Measurements from ENCODE around the gene MFRP.

MFRP gene

DNA sequence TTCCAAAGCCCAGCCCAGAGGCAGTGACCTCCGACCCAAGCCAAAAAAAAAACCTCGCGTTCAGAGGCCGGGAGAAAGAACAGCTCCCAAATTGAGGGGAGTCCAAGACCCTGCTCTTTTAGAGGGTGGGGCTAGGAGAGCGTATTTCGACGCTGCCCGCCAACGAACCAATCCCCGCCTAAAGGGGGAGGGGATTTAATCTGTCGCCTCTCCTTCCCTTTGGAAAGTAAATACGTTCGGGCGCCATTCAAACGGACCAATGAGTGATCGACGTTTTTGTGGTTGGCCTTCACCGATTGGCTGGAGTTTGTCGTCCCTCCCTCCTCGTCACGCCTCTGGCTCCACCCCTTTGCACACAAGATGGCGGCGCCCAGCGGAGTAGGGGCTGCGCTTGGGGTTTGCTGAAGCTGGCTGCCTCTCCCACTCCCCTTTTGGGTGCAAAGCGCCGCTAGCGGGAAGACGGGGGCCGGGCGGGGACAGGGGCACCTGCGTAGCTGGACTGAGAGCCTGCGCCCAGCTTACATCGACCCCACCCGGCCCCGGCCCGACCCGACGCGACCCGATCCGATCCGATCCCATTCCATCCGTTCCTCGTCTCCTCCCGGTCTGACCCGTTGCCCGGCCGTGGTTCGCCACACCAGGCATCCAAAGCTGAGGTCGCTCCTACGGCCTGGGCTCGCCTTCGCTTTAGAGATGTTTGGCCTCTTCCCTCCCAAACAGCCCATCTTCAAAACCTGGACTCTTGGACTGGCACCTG, 12.2 kb downstream of the MFRP start, which contains the start of gene RNF26:
RNF26 (plus strand) TSS at position 354 of the 757 bp plus-strand sequence. CDS start 596 bp downstream, outside the sequence.
- TF ChIP-seq, protein P1, sequence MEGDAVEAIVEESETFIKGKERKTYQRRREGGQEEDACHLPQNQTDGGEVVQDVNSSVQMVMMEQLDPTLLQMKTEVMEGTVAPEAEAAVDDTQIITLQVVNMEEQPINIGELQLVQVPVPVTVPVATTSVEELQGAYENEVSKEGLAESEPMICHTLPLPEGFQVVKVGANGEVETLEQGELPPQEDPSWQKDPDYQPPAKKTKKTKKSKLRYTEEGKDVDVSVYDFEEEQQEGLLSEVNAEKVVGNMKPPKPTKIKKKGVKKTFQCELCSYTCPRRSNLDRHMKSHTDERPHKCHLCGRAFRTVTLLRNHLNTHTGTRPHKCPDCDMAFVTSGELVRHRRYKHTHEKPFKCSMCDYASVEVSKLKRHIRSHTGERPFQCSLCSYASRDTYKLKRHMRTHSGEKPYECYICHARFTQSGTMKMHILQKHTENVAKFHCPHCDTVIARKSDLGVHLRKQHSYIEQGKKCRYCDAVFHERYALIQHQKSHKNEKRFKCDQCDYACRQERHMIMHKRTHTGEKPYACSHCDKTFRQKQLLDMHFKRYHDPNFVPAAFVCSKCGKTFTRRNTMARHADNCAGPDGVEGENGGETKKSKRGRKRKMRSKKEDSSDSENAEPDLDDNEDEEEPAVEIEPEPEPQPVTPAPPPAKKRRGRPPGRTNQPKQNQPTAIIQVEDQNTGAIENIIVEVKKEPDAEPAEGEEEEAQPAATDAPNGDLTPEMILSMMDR (conservative IDR thresholded peaks at IDR 0.05; ENCODE audit: low read depth, low read length): no peak
- H3K4me3 ChIP-seq (ENCODE audit: low read depth, low read length): peak within 1 kb of the TSS; percentile 86
- DNase-seq (ENCODE audit: low read depth): peak; percentile 99

DNA sequence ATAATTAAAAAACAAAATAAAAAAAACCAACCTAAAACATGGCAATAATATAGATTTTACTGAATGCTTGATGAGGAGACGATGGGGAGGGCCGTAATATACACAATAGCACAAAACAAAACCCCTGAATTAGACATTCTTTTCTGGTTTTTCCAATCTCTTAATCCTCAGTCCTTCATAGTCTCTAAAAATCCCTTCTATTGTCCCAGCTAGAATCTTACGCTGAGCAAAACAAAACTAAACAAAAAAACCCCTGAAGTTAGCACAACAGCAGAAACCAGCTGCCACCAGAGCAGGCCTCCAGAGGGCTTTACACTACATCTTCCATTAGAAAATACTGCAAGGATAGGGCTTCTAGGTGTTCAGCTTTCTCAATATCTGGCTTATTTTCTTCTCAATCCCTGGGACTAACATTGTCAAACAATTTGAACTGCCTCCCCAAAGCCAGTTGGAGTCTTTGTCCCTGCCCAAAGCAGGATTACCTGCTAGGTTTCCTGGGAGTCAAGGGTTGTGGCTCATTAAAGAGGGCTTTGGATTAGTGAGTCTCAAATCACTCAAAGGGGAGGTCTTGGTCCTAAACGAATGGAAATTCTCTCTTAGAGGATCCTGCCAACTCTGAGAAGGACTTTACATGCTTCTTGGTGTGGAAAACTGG, 14.3 kb downstream of the MFRP start:
- no peak for DNase-seq (ENCODE audit: low read depth)
- TF ChIP-seq, protein P1 (conservative IDR thresholded peaks at IDR 0.05; ENCODE audit: low read depth, low read length): no peak
- no peak overlapping the region for H3K4me3 ChIP-seq (ENCODE audit: low read depth, low read length)

DNA sequence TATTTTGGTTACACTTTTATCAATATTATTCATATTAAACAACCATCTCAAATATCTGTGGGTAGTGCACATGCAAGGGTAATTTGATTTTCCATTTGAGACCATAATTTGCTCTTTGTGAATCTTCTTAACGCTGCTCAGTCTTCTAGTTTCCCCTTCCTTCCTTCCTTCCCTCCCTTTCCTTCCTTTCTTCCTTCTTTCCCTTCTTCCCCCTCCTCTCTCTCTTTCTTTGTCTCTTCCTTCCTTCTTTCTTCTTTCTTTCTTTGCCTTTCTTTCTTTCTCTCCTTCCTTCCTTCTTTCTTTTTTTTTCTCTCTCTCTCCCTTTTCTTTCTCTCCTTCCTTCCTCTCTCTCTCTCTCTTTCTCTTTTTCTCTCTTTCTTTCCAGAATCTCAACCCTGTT, 16.3 kb downstream of the MFRP start:
- TF ChIP-seq, protein P1 (conservative IDR thresholded peaks at IDR 0.05; ENCODE audit: low read depth, low read length): no peak
- no peak overlapping the region for H3K4me3 ChIP-seq (ENCODE audit: low read depth, low read length)
- DNase-seq (ENCODE audit: low read depth): no peak

DNA sequence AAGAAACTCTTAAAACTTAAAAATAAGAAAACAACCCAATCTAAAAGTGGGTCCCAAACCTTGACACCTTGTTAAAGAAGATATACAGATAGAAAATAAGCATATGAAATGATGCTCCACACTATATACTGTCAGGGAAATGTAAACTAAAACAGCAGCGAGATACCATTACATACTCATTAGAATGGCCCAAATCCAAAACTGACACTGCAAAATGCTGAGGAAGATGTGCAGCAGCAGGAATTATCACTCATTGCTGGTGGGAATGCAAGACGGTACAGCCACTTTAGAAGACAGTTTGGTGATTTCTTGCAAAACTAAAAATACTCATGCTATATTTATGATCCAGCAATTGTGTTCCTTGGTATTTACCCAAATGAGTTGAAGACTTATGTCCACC, 17.2 kb downstream of the MFRP start:
- H3K4me3 ChIP-seq (ENCODE audit: low read depth, low read length): no peak overlapping the region
- DNase-seq (ENCODE audit: low read depth): no peak
- TF ChIP-seq, protein P1 (conservative IDR thresholded peaks at IDR 0.05; ENCODE audit: low read depth, low read length): no peak

DNA sequence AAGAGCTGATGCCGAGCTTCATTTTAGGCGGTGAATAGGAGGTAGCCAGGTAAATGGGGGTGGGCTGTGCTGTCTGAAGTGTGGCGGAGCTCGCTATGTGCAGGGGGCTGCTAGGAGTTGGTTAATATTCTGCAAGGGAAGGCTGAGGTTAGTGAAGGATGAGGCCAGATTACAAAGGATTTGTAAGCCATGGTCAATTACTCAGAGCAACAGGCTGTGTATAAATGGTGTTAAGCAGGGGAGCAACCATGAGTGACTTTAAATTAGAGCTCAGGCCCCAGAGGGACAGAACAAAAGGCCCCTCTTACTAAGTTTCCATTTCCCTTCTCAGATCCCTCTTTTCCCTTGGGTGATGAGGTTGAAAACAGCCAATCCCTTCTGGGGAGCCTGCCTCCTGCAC, 22.3 kb downstream of the MFRP start:
- TF ChIP-seq, protein P1 (conservative IDR thresholded peaks at IDR 0.05; ENCODE audit: low read depth, low read length): no peak
- DNase-seq (ENCODE audit: low read depth): no peak

DNA sequence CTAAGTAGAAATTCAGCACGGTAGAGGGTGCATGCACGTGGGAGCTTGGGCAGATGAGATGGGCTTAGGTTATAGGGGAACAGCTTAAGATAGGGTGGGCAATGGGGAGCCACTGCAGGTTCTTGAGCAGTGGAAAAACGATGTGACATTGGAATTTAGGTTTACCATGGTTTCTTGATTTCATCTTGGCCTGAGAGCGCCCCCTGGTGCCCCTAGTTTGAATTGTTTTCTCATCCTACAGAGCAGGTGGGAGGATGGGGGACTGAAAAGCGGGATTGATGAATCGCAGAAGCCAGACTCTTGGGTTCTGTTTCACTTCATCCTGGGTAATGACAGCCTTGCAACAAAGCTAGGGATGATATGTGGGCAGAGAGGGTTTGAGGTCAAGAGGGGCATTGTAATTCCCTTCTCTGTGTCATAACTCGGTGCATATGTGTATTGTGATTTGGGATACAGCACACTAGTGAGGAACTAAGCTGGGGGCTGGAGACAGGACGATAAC, 22.9 kb downstream of the MFRP start:
- DNase-seq (ENCODE audit: low read depth): peak; percentile 78
- TF ChIP-seq, protein P1 (conservative IDR thresholded peaks at IDR 0.05; ENCODE audit: low read depth, low read length): peak; percentile 84
- H3K4me3 ChIP-seq (ENCODE audit: low read depth, low read length): no peak overlapping the region

More for the DNA sequence above, 22.3 kb downstream of the MFRP start:
- no peak overlapping the region for H3K4me3 ChIP-seq (ENCODE audit: low read depth, low read length)
